Thymus (tissue), 11 donors: ENCODE measurements around the gene ATP1A2. TPM values are rescaled to one million over a fixed set of nuclear protein-coding genes. Genes with fewer than 3 reads are reported as not detected.
A peak's percentile ranks its signal among the peaks of the same experiment; 100 is the strongest.

Source experiments
- DNase-seq, 9 donors: peaks; one replicate each; pipeline ENCODE4 v3.0.0-alpha.2; 2013; ENCODE audit warnings: low spot score in 9 of 9, low read depth in 6 of 9, missing footprints in 1 of 9
- H3K27ac ChIP-seq, 2 donors: one replicate each; pipeline ENCODE4 v1.5.1; 2013; ENCODE audit warnings: control low read depth in 1 of 2, low read depth in 1 of 2, low read length in 1 of 2, mild to moderate bottlenecking in 1 of 2, moderate library complexity in 1 of 2
- H3K27me3 ChIP-seq, 2 donors: one replicate each; pipeline ENCODE4 v1.5.1; 2013; ENCODE audit warnings: low read length in 1 of 2; ENCODE audit not compliant: control insufficient read depth in 2 of 2, insufficient read depth in 1 of 2
- H3K36me3 ChIP-seq, 2 donors: one replicate each; pipeline ENCODE4 v1.5.1; 2013; ENCODE audit warnings: low read length in 1 of 2, mild to moderate bottlenecking in 1 of 2, moderate library complexity in 1 of 2; ENCODE audit not compliant: control insufficient read depth in 2 of 2, insufficient read depth in 2 of 2
- H3K4me1 ChIP-seq, 2 donors: one replicate each; pipeline ENCODE4 v1.5.1; 2013; ENCODE audit warnings: low read length in 2 of 2; ENCODE audit not compliant: control insufficient read depth in 2 of 2, insufficient read depth in 2 of 2
- H3K4me3 ChIP-seq, 2 donors: one replicate each; pipeline ENCODE4 v1.5.1; 2013; ENCODE audit warnings: low read length in 2 of 2, control low read depth in 1 of 2, mild to moderate bottlenecking in 1 of 2
- H3K9me3 ChIP-seq, 2 donors: one replicate each; pipeline ENCODE4 v1.5.1; 2013; ENCODE audit warnings: low read length in 1 of 2, mild to moderate bottlenecking in 1 of 2; ENCODE audit not compliant: control insufficient read depth in 2 of 2, insufficient read depth in 1 of 2
- WGBS: extraction: QIAGEN DNeasy Blood & Tissue Kit; methylation state at CpG from one replicate; pipeline ENCODE4 v1.1.7; 2013; 5-methylcytosine and 5-hydroxymethylcytosine counted together
- polyA plus RNA-seq: library from polyadenylated mRNA; stranded (reverse); fragments of 200-250 nt; gene quantifications from one replicate; pipeline ENCODE4 v1.2.3, GENCODE V29; 2013
- total RNA-seq: library from RNA; stranded (reverse); fragments of 120-200 nt; gene quantifications from one replicate; pipeline ENCODE4 v1.2.4, GENCODE V29; 2013
- donor health status: healthy.

The ATP1A2 gene
- total and polyA plus RNA-seq, 2 donors = 0.38 to 1.3 TPM

- Histone ChIP-seq H3K4me3 (peak overlapping the region; percentile 34 to 49), H3K4me1 (peaks cover 3 to 8% of the 10 kb centered on the region in 2 donors), H3K27me3 (peaks cover 19 to 57% of the 10 kb centered on the region in 2 donors), H3K9me3 (no peaks in the 10 kb centered on the region), H3K36me3 (peaks cover 6 to 18% of the 10 kb centered on the region in 2 donors), H3K27ac (no peak overlapping the region)
- WGBS = 25% methylated on average over 96 of the region's 96 CpGs
- DNase-seq = peak in 7 of 9 donors; percentile 52 to 83 (median 70)
Measured at GRCh38 chr1:160083968-160084770, 31.4 kb upstream of the ATP1A2 start.

DNA sequence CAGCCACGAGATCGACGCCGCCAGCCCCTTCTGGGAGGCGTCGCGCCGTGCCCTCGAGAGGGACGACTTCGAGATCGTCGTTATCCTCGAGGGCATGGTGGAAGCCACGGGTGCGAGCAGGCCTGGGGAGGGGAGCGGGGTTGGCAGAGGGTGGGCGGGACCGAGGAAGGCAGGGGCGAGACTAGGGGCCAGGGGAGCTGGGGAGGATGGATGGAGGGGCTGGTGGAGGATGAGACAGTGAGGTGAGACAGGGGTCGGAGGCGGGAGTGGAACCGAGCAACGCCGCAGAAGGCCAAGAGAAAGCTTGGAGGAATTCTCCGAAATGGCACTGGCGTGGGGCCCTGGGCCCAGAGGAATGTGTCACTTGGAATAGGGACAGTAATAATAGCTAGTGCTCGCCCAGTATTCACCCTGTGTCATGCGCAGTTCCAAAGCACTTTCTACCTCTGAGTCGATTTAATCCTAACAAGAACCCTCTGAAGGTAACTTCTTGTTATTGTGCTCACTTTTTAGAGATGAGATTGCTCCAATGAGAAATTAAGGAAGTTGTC lies 30.7 kb upstream of the ATP1A2 start:
- H3K4me1 ChIP-seq = peaks cover 3 to 8% of the 10 kb centered on the region in 2 donors
- H3K36me3 ChIP-seq = peaks cover 6 to 22% of the 10 kb centered on the region in 2 donors
- WGBS = 93% methylated on average over 30 of the region's 30 CpGs
- H3K4me3 ChIP-seq = no peak overlapping the region
- peaks cover 19 to 51% of the 10 kb centered on the region in 2 donors for H3K27me3 ChIP-seq
- H3K9me3 ChIP-seq = no peaks in the 10 kb centered on the region
- no peak for DNase-seq
- no peak overlapping the region for H3K27ac ChIP-seq

DNA sequence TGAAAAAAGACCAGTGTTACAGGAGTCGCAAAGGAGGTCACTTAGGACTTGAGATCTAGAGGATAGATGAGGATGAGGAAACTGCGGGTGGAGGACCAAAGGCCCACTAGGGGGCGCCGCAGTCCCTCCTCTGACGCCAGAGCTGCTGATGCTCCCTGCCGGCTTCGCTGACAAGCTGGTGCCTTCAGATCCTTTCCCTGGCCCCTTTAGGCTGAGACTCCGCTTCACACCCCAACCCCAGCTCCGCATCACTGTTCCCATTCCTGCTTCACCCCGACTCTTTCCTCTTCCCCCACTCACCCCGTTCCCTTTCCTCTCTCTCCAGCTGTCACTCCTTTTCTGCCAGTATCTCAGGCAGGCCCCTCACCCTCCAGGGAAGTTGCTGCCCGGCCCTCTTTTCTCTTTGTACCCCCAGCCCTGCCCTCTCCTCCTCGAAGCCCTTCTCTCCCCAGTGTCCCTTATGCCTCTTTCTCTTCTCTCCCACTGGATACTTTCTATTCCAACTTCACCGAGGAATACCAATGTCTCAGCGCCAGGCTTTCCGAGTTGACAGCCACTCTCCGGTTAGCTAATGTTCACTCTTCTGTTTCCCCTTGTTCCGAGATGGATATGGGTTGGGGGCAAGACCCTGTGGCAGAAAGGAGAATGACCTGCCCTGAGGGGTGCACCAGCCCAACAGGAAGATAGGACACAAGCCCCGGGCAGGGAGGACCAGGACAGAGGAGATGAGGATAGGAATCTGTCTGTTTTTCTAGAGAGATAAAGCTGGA lies 29.7 kb upstream of the ATP1A2 start:
- DNase-seq = peak in 7 of 9 donors; percentile 52 to 85 (median 75)
- peaks cover 3 to 8% of the 10 kb centered on the region in 2 donors for H3K4me1 ChIP-seq
- no peak overlapping the region for H3K4me3 ChIP-seq
- WGBS = 66% methylated on average over 19 of the region's 19 CpGs
- H3K36me3 ChIP-seq = peaks cover 17 to 28% of the 10 kb centered on the region in 2 donors
- H3K27ac ChIP-seq = no peak overlapping the region
- H3K27me3 ChIP-seq = peaks cover 17 to 41% of the 10 kb centered on the region in 2 donors
- no peaks in the 10 kb centered on the region for H3K9me3 ChIP-seq

DNA sequence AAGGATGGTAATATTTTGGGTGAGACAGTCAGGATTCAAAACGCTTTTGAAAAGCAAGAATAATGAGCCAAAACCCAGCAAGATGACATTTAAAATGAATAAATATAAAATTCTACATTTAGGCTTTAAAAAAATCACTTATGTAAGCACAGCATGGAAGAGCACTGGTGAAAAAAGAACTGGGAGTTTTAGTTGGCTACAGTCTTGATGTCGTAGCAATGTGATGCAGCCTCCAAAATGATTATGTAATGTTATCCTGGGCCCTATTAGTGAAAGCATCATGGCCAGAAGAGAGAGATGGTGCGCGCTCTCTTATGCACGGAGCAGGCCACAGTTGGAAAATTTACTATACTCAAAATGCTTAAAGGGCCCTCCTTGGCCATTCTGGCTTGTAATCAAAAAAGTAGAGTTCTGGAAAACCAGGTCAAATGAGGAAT lies 29.1 kb upstream of the ATP1A2 start:
- Histone ChIP-seq H3K27ac (no peak overlapping the region), H3K9me3 (no peaks in the 10 kb centered on the region), H3K27me3 (peaks cover 12 to 35% of the 10 kb centered on the region in 2 donors), H3K4me1 (peaks cover 3 to 8% of the 10 kb centered on the region in 2 donors), H3K4me3 (no peak overlapping the region), H3K36me3 (peaks cover 22 to 31% of the 10 kb centered on the region in 2 donors)
- no peak for DNase-seq
- WGBS = 93% methylated on average over 5 of the region's 5 CpGs

DNA sequence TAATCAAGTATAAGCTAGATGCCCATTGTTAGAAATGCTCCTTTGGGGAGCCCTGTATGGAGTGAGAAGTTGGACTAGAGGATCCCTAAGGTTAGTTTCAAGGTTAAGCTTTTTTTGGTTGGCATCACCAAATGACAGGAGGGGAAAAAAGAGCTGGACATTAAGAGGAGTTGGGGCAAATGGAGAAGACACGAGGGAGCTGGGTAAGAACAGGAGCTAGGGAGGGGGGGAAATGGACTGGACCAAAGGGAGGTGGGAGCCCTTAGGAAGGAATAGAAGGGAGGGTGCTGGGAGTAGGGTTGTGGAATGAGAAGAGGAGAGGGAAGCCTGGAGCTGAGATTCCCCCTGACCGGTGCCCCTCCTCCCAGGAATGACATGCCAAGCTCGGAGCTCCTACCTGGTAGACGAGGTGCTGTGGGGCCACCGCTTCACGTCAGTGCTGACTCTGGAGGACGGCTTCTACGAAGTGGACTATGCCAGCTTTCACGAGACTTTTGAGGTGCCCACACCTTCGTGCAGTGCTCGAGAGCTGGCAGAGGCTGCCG lies 28.4 kb upstream of the ATP1A2 start:
- DNase-seq = no peak
- H3K27ac ChIP-seq = no peak overlapping the region

GRCh38 chr1:160089883-160090282 lies 25.7 kb upstream of the ATP1A2 start:
- Histone ChIP-seq H3K27me3 (peaks cover 0 to under 1% of the 10 kb centered on the region in 2 donors), H3K9me3 (no peaks in the 10 kb centered on the region), H3K4me3 (no peak overlapping the region), H3K27ac (no peak overlapping the region), H3K4me1 (peaks cover 0 to 10% of the 10 kb centered on the region in 2 donors), H3K36me3 (peaks cover 45 to 58% of the 10 kb centered on the region in 2 donors)
- DNase-seq = no peak
- whole genome bisulfite sequencing = 97% methylated on average over 3 of the region's 3 CpGs

More for the DNA sequence above, 28.4 kb upstream of the ATP1A2 start:
- WGBS = 96% methylated on average over 12 of the region's 12 CpGs
- Histone ChIP-seq H3K27me3 (peaks cover 12 to 27% of the 10 kb centered on the region in 2 donors), H3K4me1 (peaks cover 3 to 8% of the 10 kb centered on the region in 2 donors), H3K36me3 (peaks cover 29 to 38% of the 10 kb centered on the region in 2 donors), H3K9me3 (no peaks in the 10 kb centered on the region), H3K4me3 (no peak overlapping the region)

DNA sequence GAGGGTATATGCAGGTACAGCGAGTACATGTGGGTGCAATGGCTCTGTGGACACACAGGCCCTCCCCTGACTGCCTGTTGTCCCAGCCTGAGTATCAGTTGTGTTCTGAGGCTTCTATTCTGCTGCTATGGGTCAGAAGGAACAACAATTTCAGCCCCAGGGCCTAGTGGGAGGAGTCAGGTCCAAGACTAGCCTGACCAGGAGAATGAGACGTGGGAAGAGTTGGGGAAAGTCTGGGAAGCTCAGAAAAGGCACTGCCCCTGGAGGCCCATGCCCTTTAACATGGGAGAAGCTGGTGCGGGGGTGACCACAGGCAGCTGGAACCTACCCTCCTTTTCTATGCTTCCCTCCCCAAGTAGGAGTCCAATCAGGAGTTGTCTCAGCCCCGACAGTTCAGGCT lies 24.8 kb upstream of the ATP1A2 start:
- no peak for DNase-seq
- H3K27ac ChIP-seq = no peak overlapping the region
- H3K4me1 ChIP-seq = peaks cover 0 to 12% of the 10 kb centered on the region in 2 donors
- 96% methylated on average over 4 of the region's 4 CpGs for WGBS
- H3K9me3 ChIP-seq = no peaks in the 10 kb centered on the region
- H3K27me3 ChIP-seq = no peaks in the 10 kb centered on the region
- H3K4me3 ChIP-seq = no peak overlapping the region
- peaks cover 49 to 58% of the 10 kb centered on the region in 2 donors for H3K36me3 ChIP-seq

GRCh38 chr1:160091666-160092223 lies 23.8 kb upstream of the ATP1A2 start:
- H3K36me3 ChIP-seq = peaks cover 49 to 58% of the 10 kb centered on the region in 2 donors
- DNase-seq = no peak
- H3K9me3 ChIP-seq = no peaks in the 10 kb centered on the region
- whole genome bisulfite sequencing = 97% methylated on average over 5 of the region's 5 CpGs
- peaks cover 8 to 15% of the 10 kb centered on the region in 2 donors for H3K4me1 ChIP-seq
- H3K27me3 ChIP-seq = no peaks in the 10 kb centered on the region
- no peak overlapping the region for H3K27ac ChIP-seq
- H3K4me3 ChIP-seq = no peak overlapping the region
